ENCODE results near the gene RNASEL. TPM values are rescaled to one million over a fixed set of nuclear protein-coding genes. Genes with fewer than 3 reads are reported as not detected.

Gene RNASEL
- total RNA-seq, 1 donor from 2014 or later: 3.3 TPM

DNA sequence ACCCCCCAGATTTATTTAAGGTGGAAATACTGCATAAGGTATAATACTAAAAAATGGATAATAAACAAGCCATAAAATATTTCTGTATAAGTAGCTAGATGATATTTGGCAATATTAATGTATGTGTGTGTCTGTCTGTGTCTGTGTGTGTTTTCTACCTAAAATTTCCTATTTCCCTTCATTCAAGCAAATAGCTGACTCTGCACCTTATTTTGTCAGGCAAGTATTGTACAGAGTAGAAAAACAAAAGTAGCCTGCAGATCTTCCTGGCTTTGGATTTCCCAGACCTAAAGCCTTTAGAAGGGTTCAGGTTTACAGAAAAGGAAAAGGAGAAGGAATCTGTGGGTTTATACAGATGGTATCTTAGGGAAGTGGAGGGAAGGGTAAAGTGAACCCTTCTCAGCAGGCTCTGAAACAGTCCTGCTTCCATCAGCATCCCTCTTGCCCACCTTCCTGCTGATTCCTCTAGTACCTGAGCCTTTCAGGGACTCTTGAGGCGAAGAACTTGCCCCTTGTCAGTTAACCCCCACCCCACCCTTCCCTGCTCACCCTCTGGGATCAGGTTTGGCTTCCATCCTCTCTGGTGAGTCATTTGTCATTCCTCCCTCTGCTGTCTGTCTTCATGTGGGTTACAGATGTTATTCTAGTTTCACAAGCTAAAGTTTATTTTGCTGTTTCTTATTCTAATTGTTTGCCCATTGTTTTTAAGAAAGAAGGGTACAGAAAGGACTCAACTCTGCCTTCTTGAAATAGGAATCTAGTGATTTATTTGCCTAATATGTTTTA lies 36.9 kb upstream of the RNASEL start:
- Mint-ChIP-seq H3K27ac (ENCODE audit: unreplicated experiment) (no peak overlapping the region), H3K27me3 (ENCODE audit: low read depth) (no peaks in the 10 kb centered on the region), H3K36me3 (ENCODE audit: low read depth) (no peaks in the 10 kb centered on the region), H3K9me3 (no peaks in the 10 kb centered on the region), H3K4me3 (no peak overlapping the region), H3K4me1 (peaks cover 21% of the 10 kb centered on the region)
- TF ChIP-seq, protein P1, sequence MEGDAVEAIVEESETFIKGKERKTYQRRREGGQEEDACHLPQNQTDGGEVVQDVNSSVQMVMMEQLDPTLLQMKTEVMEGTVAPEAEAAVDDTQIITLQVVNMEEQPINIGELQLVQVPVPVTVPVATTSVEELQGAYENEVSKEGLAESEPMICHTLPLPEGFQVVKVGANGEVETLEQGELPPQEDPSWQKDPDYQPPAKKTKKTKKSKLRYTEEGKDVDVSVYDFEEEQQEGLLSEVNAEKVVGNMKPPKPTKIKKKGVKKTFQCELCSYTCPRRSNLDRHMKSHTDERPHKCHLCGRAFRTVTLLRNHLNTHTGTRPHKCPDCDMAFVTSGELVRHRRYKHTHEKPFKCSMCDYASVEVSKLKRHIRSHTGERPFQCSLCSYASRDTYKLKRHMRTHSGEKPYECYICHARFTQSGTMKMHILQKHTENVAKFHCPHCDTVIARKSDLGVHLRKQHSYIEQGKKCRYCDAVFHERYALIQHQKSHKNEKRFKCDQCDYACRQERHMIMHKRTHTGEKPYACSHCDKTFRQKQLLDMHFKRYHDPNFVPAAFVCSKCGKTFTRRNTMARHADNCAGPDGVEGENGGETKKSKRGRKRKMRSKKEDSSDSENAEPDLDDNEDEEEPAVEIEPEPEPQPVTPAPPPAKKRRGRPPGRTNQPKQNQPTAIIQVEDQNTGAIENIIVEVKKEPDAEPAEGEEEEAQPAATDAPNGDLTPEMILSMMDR (conservative IDR thresholded peaks at IDR 0.05): no peak
- no peak for DNase-seq (ENCODE audit: low read depth, low spot score)

DNA sequence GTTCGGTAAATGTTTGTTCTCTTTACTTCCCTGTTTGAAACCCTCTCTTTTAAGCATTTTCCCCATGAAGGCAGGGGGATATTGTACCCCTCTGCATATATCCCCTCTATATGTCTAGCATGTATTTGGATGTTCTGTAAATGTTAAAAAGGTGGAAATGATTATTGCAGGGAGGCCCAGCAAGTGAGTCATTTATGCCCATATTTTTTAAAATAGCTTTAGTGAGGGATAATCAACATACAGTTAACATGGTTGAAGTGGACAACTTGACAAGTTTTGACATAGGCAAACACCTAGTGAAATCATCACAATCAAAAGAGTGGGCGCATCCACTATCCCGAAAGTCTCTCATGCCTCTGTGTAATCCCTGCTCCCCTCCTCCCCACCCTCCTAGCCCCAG lies 36.0 kb upstream of the RNASEL start:
- no peak overlapping the region for H3K4me3 Mint-ChIP-seq
- no peak for DNase-seq (ENCODE audit: low read depth, low spot score)
- H3K4me1 Mint-ChIP-seq: peaks cover 12% of the 10 kb centered on the region
- no peaks in the 10 kb centered on the region for H3K27me3 Mint-ChIP-seq (ENCODE audit: low read depth)
- peaks cover 3% of the 10 kb centered on the region for H3K9me3 Mint-ChIP-seq
- peaks cover 3% of the 10 kb centered on the region for H3K36me3 Mint-ChIP-seq (ENCODE audit: low read depth)
- TF ChIP-seq, protein P1 (conservative IDR thresholded peaks at IDR 0.05): no peak
- H3K27ac Mint-ChIP-seq (ENCODE audit: unreplicated experiment): no peak overlapping the region

DNA sequence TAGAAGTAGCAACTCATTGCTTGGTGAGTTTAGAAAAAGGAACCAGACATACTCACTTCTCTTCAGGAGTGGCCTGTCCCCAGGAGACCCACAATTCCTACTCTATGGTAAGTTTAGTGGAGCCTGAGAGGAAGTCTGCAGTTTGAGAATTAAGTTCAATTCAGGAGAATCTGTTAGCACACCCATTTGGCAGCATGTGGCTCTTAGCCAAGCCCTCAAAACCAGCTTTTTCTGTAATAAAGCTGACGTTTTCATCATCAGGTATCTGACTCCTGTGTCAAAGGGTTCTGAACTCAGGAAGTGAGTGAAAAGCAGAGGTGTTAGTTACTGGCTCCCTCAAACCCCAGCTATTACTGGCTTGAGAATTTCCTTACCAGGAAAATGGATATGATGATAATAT lies 35.5 kb upstream of the RNASEL start:
- Mint-ChIP-seq H3K27me3 (ENCODE audit: low read depth) (no peaks in the 10 kb centered on the region), H3K4me1 (peaks cover 7% of the 10 kb centered on the region), H3K9me3 (peaks cover 3% of the 10 kb centered on the region), H3K27ac (ENCODE audit: unreplicated experiment) (no peak overlapping the region), H3K4me3 (no peak overlapping the region), H3K36me3 (ENCODE audit: low read depth) (peaks cover 3% of the 10 kb centered on the region)
- TF ChIP-seq, protein P1 (conservative IDR thresholded peaks at IDR 0.05): no peak
- no peak for DNase-seq (ENCODE audit: low read depth, low spot score)

DNA sequence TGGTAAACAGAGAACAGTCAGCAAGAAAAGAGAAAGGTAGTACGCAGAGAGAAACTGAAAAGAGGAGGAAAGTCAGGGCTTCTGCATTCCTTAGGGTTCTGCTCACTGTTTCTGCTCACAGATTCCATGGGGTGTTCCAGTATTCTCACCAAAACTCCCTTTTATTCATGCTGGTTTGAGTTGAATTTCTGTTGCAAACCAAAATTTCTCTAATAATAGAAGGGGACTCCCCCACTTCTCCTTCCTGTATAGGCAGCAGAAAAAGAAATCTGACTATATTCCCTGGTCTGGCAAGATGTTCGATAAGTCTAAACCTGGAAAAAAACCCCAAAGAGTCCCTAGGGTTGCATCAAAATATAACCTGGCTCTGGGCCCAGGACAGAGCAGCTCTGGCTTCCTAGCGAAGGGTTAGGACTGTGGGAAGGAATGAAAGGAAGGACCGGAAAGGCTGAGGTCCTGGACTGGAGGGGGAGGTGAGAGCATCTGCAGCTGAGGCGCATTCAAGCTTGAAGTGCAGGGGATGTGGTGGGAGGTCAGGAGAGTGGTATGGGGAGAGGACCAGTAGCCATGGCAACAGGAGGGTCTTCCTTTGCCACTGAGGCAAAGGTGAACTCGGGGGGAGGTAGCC lies 34.0 kb upstream of the RNASEL start:
- peaks cover 3% of the 10 kb centered on the region for H3K9me3 Mint-ChIP-seq
- peaks cover 7% of the 10 kb centered on the region for H3K27me3 Mint-ChIP-seq (ENCODE audit: low read depth)
- DNase-seq (ENCODE audit: low read depth, low spot score): no peak
- no peak overlapping the region for H3K27ac Mint-ChIP-seq (ENCODE audit: unreplicated experiment)
- H3K4me3 Mint-ChIP-seq: no peak overlapping the region
- H3K4me1 Mint-ChIP-seq: peaks cover 12% of the 10 kb centered on the region
- H3K36me3 Mint-ChIP-seq (ENCODE audit: low read depth): peaks cover 5% of the 10 kb centered on the region
- TF ChIP-seq, protein P1 (conservative IDR thresholded peaks at IDR 0.05): no peak

DNA sequence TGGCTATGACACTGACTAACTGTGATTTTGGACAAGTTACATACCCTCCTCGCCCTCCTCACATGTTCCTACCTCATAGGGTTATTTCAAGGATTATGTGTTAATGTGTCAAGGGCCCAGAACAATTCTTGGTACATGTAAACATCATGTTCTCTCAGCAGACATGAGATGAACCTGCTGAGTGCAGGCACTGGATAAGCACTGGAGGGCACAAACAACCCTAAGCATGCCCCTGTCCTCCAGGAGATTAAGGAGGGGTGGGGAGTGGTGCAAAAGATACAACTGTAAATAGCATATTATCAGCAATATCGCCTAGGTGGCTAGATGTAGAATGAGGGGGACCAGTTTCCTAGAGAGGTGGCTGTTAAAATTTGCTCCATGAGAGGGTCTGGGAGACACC lies 32.9 kb upstream of the RNASEL start:
- no peak for DNase-seq (ENCODE audit: low read depth, low spot score)
- peaks cover 3% of the 10 kb centered on the region for H3K9me3 Mint-ChIP-seq
- H3K4me1 Mint-ChIP-seq: peaks cover 21% of the 10 kb centered on the region
- peaks cover 5% of the 10 kb centered on the region for H3K36me3 Mint-ChIP-seq (ENCODE audit: low read depth)
- H3K4me3 Mint-ChIP-seq: no peak overlapping the region
- peaks cover 17% of the 10 kb centered on the region for H3K27me3 Mint-ChIP-seq (ENCODE audit: low read depth)
- TF ChIP-seq, protein P1 (conservative IDR thresholded peaks at IDR 0.05): no peak
- H3K27ac Mint-ChIP-seq (ENCODE audit: unreplicated experiment): no peak overlapping the region
